NB4 (cell line): ENCODE measurements around the gene GLRX3.

Experiments used
- POLR2A ChIP-seq: IDR thresholded peaks from 2 replicates; pipeline ENCODE4 v1.6.1; 2011; ENCODE audit warnings: mild to moderate bottlenecking; ENCODE audit not compliant: insufficient read length; ENCODE audit errors: extremely low read depth
- TF ChIP-seq, protein P1 (sequence below): IDR thresholded peaks from one replicate; pipeline ENCODE4 v1.5.1; 2012; ENCODE audit warnings: low read depth, low read length

GRCh38 chr10:130185591-130185990 lies 49.4 kb downstream of the GLRX3 start:
- TF ChIP-seq, protein P1, sequence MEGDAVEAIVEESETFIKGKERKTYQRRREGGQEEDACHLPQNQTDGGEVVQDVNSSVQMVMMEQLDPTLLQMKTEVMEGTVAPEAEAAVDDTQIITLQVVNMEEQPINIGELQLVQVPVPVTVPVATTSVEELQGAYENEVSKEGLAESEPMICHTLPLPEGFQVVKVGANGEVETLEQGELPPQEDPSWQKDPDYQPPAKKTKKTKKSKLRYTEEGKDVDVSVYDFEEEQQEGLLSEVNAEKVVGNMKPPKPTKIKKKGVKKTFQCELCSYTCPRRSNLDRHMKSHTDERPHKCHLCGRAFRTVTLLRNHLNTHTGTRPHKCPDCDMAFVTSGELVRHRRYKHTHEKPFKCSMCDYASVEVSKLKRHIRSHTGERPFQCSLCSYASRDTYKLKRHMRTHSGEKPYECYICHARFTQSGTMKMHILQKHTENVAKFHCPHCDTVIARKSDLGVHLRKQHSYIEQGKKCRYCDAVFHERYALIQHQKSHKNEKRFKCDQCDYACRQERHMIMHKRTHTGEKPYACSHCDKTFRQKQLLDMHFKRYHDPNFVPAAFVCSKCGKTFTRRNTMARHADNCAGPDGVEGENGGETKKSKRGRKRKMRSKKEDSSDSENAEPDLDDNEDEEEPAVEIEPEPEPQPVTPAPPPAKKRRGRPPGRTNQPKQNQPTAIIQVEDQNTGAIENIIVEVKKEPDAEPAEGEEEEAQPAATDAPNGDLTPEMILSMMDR: no peak
- TF ChIP-seq POLR2A: no peak
